Astrocyte of the hippocampus (primary cell): Measurements from ENCODE around the gene ABCC1.
"Not testable (repeated sequence)": the region's sequence is repeated elsewhere in the genome, so short reads cannot be mapped to it uniquely, and the experiment has no call there.

Experiments
- DNase-seq: peaks from one replicate; pipeline ENCODE4 v3.0.0; 2011; ENCODE audit warnings: low read depth, low spot score

Gene ABCC1

DNA sequence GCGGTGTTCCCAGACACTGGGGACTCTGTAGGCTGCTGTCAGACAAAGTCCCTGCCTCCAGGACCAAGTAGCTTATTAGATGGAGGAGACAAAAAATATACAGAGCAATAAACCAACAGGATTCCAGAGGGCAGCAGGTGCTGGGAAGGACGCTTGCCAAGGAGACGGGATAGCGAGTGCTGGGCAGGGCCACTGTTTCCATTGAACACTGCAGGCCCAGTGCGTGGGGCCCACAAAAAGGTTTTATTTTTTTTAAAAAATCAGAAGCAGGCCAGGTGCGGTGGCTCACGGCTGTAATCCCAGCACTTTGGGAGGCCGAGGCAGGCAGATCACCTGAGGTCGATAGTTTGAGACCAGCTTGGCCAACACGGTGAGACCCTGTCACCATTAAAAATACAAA lies 189.6 kb downstream of the ABCC1 start:
- DNase-seq: no peak

- DNase-seq: no peak
Observed at GRCh38 chr16:16139806-16140205, 190.4 kb downstream of the ABCC1 start.

DNA sequence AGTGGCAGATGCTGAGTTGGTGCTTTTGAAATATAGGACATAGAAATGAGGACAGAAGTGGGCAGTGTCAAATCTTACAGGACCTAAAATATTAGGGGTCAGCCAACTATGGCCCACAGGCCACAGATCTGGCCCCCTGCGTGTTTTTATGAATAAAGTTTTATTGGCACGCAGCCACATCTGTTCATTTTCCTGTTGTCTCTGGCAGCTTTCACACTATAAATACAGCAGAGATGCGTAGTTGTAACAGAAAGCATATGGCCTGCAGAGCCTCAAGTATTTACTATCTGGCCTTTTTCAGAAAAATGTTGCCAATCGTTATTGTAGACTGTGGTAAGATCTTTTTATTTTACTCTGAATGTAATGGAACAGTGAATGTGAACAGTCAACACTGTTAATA lies 191.1 kb downstream of the ABCC1 start:
- DNase-seq: no peak

DNA sequence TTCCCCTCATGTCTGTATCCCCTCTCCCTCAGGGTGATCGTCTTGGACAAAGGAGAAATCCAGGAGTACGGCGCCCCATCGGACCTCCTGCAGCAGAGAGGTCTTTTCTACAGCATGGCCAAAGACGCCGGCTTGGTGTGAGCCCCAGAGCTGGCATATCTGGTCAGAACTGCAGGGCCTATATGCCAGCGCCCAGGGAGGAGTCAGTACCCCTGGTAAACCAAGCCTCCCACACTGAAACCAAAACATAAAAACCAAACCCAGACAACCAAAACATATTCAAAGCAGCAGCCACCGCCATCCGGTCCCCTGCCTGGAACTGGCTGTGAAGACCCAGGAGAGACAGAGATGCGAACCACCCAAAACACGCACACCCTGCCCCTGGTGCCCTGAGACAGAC lies 191.7 kb downstream of the ABCC1 start:
- DNase-seq: no peak

GRCh38 chr16:16141784-16142396 lies 192.5 kb downstream of the ABCC1 start:
- DNase-seq: no peak

DNA sequence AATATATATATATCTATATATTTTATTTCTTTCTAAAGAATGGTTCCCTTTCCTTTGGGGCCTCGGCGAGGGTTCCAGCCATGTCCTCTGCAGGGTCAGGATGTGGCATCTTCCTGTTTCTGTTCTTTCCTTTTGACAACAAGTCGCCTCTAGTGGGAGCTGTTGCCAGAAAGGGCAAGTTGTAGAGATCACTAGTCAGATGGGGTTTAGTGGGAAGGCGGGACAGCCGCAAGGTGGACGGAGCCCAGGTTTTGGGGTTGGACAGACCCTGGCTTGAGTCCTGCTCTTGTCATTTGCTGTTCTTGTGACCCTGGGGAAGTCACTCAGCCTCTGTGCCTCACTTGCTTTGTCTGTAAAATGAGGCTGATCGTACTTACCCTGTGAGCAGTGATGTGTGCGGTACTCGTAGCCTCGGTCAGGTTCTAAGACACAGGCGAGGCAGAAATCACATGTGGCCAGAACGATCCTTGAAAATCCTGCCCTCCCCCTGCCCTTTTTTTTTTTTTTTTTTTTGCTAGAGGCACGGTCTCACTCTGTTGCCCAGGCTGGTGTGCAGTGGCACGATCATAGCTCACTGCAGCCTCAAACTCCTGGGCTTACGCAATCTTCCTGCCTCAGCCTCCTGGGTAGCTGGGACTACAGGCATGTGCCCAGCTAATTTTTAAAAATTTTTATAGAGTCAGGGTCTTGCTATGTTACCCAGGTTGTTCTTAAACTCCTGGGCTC lies 193.8 kb downstream of the ABCC1 start:
- no peak for DNase-seq

DNA sequence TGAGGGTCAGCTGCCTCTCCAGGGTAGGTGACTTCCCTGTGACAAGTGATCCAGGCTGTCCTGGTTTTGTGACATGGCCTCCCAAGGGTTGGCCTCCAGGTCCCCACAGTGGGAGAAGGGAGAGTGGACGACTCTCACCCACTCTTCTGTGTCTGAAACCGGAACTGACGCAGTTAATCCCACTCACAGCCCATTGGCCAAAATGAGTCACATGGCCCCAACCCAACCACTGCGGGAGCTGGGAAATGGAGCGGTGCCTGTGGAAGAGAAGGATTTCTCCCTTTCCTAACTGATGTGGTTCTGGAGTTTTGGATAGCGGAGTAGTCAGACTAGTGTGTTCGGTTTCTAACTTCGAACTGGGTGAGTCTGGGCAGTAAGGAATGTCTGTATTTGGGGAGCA lies 194.5 kb downstream of the ABCC1 start:
- DNase-seq: no peak

DNA sequence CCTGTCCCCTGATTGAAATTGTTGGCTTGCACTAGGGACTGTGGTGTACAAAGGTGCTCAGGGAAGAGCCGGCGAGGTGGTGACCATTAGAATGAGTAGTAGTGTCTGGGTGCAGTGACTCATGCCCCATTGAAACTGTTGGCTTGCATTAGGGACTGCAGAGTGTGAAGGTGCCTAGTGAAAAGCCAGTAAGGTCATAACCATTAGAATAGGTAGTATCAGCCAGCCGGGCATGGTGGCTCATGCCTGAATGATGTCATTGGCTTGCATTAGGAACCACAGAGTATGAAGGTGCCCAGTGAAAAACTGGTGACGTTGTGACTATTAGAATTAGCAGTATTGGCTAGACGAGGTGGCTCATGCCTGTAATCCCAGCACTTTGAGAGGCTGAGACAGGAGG lies 195.0 kb downstream of the ABCC1 start:
- DNase-seq: peak; percentile 70

DNA sequence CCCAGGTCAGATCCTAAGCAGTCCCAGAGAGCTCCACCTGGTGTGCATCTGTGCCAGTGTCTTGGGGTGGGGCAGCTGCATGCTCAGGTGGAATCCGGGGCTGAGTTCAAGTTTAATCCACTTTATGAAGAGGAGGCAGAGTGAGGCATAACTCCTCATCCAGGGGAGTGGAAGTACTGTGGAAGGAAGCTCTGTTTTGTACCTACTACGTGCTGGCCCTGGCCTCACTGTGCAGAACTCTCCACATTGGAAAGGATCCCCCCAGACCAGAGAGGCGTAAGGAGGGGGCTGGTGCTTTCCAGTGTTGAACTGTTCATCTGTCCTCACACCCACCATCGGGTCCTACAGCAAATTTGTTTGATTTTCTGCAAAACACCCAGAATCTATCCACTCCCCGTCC lies 195.9 kb downstream of the ABCC1 start:
- no peak for DNase-seq

DNA sequence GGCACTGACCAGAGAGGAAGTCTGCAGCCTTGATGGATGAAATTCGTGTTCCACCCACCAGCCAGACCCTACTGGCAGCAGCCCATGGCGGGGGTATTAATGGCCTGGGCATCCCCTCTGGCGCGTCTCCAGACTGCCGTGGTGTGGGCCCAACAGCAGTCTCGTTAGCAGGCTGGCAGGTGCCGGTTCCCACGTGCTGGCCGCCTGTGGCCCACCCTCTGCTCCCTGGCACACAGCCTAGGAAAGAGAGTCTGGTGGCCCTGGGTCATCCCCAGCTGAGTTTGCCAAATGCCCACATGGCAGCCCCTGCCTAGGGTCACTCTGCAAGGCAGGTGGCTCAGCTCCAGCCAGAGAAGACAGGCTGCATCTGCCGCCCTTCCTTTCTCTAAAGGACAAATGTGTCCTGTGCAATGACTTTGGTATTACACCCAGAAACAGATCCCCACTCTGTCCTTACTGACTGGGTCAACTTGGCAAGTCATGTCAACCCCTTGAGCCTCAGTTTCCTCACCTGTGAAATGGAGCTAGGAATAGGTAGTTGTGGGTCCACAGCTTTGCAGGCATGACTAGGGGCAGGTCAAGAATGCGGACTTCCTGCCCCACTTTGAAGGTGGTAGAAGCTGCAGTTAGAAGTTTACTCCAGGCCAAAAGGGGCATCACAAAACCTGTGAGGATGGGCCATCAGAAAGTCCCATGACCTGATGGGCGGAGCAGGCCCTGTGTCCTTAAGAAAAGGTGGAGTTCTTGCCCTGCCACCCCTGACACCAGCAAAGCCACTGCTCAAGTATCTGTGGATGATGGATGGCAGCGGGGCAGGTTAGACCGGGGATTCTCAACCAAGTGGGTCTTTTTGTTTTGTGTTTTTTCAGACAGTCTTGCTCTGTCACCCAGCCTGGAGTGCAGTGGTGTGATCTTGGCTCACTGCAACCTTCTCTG lies 197.2 kb downstream of the ABCC1 start:
- DNase-seq: no peak

DNA sequence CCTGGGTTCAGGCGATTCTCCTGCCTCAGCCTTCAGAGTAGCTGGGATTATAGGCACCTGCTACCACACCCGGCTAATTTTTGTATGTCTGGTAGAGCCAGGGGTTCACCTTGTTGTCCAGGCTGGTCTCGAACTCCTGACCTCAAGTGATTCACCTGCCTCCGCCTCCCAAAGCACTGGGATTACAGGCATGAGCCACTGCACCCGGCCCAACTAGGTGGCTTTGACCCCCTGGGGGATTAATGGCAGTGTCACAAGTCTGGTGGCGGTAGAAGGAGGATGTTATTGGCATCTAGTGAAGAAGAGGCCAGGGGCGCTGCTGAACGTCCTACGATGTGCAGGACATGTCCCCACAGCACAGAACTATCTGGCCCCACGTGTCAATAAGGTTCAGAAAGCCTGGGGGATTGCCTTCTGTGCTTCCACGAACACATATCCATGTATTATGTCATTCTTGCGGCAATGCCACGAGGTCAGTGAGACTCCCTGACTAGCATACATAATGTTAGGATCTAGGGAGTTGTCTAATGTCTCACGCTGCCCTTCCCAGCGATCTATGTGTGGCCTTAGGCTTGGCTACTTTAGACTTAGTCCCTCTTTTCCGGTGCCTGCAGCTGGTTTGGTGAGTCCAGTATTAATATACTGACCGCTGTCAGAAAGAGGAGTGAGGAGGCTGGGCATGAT lies 198.0 kb downstream of the ABCC1 start:
- no peak for DNase-seq

- not testable (repeated sequence) for DNase-seq
Observed at GRCh38 chr16:16148000-16148599, 198.7 kb downstream of the ABCC1 start.

DNA sequence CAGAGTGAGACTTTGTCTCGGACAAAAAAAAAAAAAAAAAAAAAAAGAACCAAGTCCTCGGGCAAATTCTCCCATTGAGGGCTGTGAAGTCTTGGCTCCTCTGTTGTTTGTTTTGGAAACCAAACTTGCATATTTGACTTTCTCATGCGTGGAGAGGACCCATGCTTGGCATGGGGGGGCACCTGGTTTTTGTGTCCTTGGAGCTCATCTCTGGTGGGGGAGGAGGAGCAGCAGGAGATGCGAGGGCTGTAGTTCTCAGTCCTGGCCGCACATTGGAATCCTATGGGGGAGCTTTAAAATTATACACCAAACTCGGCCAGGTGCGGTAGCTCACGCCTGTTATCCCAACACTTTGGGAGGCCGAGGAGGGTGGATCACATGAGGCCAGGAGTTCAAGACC lies 199.3 kb downstream of the ABCC1 start:
- peak; percentile 68 for DNase-seq

DNA sequence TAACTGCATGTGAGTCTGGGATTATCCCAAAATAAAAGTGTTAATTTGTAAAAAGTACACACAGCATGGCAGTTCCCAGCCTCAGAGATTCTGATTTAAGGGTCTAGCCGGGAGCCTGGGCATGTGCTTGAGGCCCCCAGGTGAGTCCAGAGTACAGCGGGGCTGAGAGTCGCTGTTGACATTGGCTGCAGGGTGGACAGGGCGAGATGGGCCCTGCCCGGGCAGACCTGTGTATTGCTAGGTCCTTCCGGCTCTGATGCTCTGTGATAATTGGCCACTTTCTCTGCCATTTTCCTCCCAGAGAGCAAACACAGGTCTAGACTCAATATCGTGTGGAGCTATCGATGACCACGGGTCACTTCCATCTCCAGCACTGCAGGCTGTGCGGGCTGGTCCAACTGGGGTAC lies 200.3 kb downstream of the ABCC1 start:
- no peak for DNase-seq

- DNase-seq: peak; percentile 83
Observed at GRCh38 chr16:16150117-16150877, 200.9 kb downstream of the ABCC1 start.

- no peak for DNase-seq
Observed at GRCh38 chr16:16150878-16151152, 201.4 kb downstream of the ABCC1 start.

- DNase-seq: no peak
Observed at GRCh38 chr16:16151315-16151714, 201.9 kb downstream of the ABCC1 start.

DNA sequence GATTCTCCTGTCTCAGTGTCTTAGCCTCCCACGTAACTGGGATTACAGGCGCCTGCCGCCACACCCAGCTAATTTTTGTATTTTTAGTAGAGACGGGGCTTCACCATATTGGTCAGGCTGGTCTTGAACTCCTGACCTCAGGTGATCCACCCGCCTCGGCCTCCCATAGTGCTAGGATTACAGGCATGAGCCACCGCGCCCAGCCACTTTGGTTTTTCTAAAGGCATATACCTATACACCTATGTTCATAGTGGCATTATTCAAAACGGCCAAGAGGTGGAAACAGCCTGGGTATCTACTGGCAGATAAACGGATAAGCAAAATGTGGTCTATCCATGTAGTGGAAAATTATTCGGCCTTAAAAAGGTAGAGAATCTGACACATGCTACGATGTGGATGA lies 203.6 kb downstream of the ABCC1 start:
- DNase-seq: not testable (repeated sequence)

GRCh38 chr16:16154281-16154951 lies 205.0 kb downstream of the ABCC1 start:
- DNase-seq: no peak

DNA sequence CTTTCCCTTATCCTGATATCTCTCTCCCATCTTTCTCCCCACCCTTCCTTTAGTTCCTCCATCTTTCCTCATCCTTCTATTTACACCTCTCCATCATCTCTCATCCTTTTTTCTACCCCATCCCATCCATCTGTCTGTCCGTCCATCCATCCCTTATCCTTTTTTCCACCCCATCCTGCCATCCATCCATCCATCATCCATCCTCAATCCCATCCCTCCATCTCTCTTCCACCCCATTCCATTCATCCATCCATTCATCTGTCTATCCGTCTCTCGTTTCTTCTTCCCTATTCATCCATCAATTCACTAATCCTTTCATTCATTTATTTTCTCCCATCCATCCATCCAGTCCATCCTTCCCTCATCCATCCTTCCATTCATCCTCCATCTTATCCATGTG lies 205.8 kb downstream of the ABCC1 start:
- no peak for DNase-seq
